ENCODE results near the gene SOX8. TPM values are rescaled to one million over a fixed set of nuclear protein-coding genes. Genes with fewer than 3 reads are reported as not detected.

Gene SOX8
- total and polyA plus RNA-seq, 10 of the 15 experiments (the other 5 are each of a cell fraction or from before 2014, with no cell fraction given), result not detected

- Histone ChIP-seq H3K9ac (ENCODE audit: control insufficient read depth, insufficient read depth, low read length) (no peak overlapping the region), H3K9me3 (replicated peaks; ENCODE audit: control insufficient read depth, insufficient read depth, low read length) (peaks cover 2% of the 10 kb centered on the region; the same call in 1 of the 3 replicates), H3K27ac (ENCODE audit: control insufficient read depth, insufficient read depth) (no peak overlapping the region), H3K27me3 (replicated peaks in 1 of 2; ENCODE audit: control insufficient read depth in 2 of 2, insufficient read depth in 2 of 2, low read length in 1 of 2) (no peaks in the 10 kb centered on the region; a peak in 1 of 4 replicates), H4K20me1 (ENCODE audit: control insufficient read depth, insufficient read depth) (no peaks in the 10 kb centered on the region), H3K4me3 (no peak overlapping the region), H3K4me2 (ENCODE audit: control insufficient read depth, insufficient read depth) (peak overlapping the region; percentile 49), H2AFZ (ENCODE audit: control insufficient read depth, low read depth, low read length) (no peak overlapping the region), H3K4me1 (ENCODE audit: control insufficient read depth, insufficient read depth, low read length) (peaks cover 3% of the 10 kb centered on the region), H3K79me2 (ENCODE audit: control insufficient read depth, insufficient read depth, low read length) (no peaks in the 10 kb centered on the region; the same call in 1 of the 2 replicates), H3K36me3 (ENCODE audit: control insufficient read depth in 2 of 2, insufficient read depth in 2 of 2, low read length in 1 of 2) (no peaks in the 10 kb centered on the region)
- WGBS (ENCODE audit: insufficient coverage, insufficient replicate concordance, low lambda C conversion rate, missing lambda C conversion rate), result 66% methylated on average over 5 of the region's 5 CpGs
- no TSS peak for BruUV-seq (replicated peaks)
- intact Hi-C loops (cut with micrococcal nuclease; ENCODE audit: unreplicated experiment) (no loop called here), in situ Hi-C loops (cut with MboI) (no loop called here)
- DNase-seq (ENCODE audit: low read depth, low spot score), result no peak
- ChIA-PET SMC1A (ENCODE audit: uncharacterized antibody, unreplicated experiment) (no interaction called here), POLR2A (no interaction called here), RAD21 (ENCODE audit: unreplicated experiment) (no interaction called here), CTCF (no interaction called here)
- TF ChIP-seq JUND (IDR thresholded peaks at IDR 0.05; ENCODE audit: low read depth, low read length), result no peak
- TF ChIP-seq RELA (IDR thresholded peaks at IDR 0.05; ENCODE audit: borderline replicate concordance, partially characterized antibody), result no peak
- TF ChIP-seq PML (IDR thresholded peaks at IDR 0.05; ENCODE audit: low read length), result no peak
- TF ChIP-seq BCL3 (IDR thresholded peaks at IDR 0.05; ENCODE audit: borderline replicate concordance, insufficient read depth, low read depth, low read length, poor library complexity, severe bottlenecking), result no peak
- TF ChIP-seq WRNIP1 (IDR thresholded peaks at IDR 0.05; ENCODE audit: borderline replicate concordance, low read depth, low read length), result no peak
- FAIRE-seq, result no peak
- no peak for ATAC-seq
Observed at GRCh38 chr16:971582-971905, 10.0 kb upstream of the SOX8 start.

GRCh38 chr16:971981-972315 is 9.6 kb upstream of the SOX8 start:
- in situ Hi-C loops (cut with MboI), result no loop called here
- no peak overlapping the region for H3K4me3 ChIP-seq
- WGBS (ENCODE audit: insufficient coverage, insufficient replicate concordance, low lambda C conversion rate, missing lambda C conversion rate), result 43% methylated on average over 8 of the region's 8 CpGs
- ChIA-PET RAD21 (ENCODE audit: unreplicated experiment) (no interaction called here), POLR2A (no interaction called here), SMC1A (ENCODE audit: uncharacterized antibody, unreplicated experiment) (no interaction called here), CTCF (no interaction called here)
- no peak overlapping the region for H2AFZ ChIP-seq (ENCODE audit: control insufficient read depth, low read depth, low read length)
- no peaks in the 10 kb centered on the region; the same call in 1 of the 2 replicates for H3K79me2 ChIP-seq (ENCODE audit: control insufficient read depth, insufficient read depth, low read length)
- H3K27me3 ChIP-seq (replicated peaks in 1 of 2; ENCODE audit: control insufficient read depth in 2 of 2, insufficient read depth in 2 of 2, low read length in 1 of 2), result no peaks in the 10 kb centered on the region; a peak in 1 of 4 replicates
- peaks cover 3% of the 10 kb centered on the region for H3K4me1 ChIP-seq (ENCODE audit: control insufficient read depth, insufficient read depth, low read length)
- no peaks in the 10 kb centered on the region for H3K36me3 ChIP-seq (ENCODE audit: control insufficient read depth in 2 of 2, insufficient read depth in 2 of 2, low read length in 1 of 2)
- no peak overlapping the region for H3K9ac ChIP-seq (ENCODE audit: control insufficient read depth, insufficient read depth, low read length)
- no peak for FAIRE-seq
- no peak overlapping the region for H3K27ac ChIP-seq (ENCODE audit: control insufficient read depth, insufficient read depth)
- no peak for DNase-seq (ENCODE audit: low read depth, low spot score)
- no peak overlapping the region for H3K4me2 ChIP-seq (ENCODE audit: control insufficient read depth, insufficient read depth)
- intact Hi-C loops (cut with micrococcal nuclease; ENCODE audit: unreplicated experiment), result no loop called here
- H3K9me3 ChIP-seq (replicated peaks; ENCODE audit: control insufficient read depth, insufficient read depth, low read length), result peaks cover 2% of the 10 kb centered on the region; the same call in 1 of the 3 replicates
- H4K20me1 ChIP-seq (ENCODE audit: control insufficient read depth, insufficient read depth), result no peaks in the 10 kb centered on the region
- ATAC-seq, result no peak
- no TSS peak for BruUV-seq (replicated peaks)
- TF ChIP-seq CBX5 (IDR thresholded peaks at IDR 0.05; ENCODE audit: low read depth), result no peak
- no peak for TF ChIP-seq CBX3 (IDR thresholded peaks at IDR 0.05; ENCODE audit: borderline replicate concordance, low read depth)
- TF ChIP-seq EZH2 (IDR thresholded peaks at IDR 0.05; ENCODE audit: borderline replicate concordance, control insufficient read depth, low read depth, low read length), result no peak
- no peak for TF ChIP-seq CEBPB (IDR thresholded peaks at IDR 0.05; ENCODE audit: borderline replicate concordance in 1 of 2, low read depth in 2 of 2, low read length in 2 of 2)
- no peak for TF ChIP-seq MYB (IDR thresholded peaks at IDR 0.05; ENCODE audit: borderline replicate concordance, low read depth, low read length)
- TF ChIP-seq EED (IDR thresholded peaks at IDR 0.05; ENCODE audit: low read depth), result no peak
- no peak for TF ChIP-seq ZSCAN29 (IDR thresholded peaks at IDR 0.05)
- TF ChIP-seq SIN3A (IDR thresholded peaks at IDR 0.05; ENCODE audit: low read depth, low read length), result no peak
- no peak for TF ChIP-seq BCLAF1 (IDR thresholded peaks at IDR 0.05)
- no peak for TF ChIP-seq DPF2 (IDR thresholded peaks at IDR 0.05)
- TF ChIP-seq HDAC6 (IDR thresholded peaks at IDR 0.05; ENCODE audit: unreplicated experiment), result no peak

All from GM12878 (cell line).